IMR-90 (cell line): ENCODE results near the gene PLA2G2D. TPM values are rescaled to one million over a fixed set of nuclear protein-coding genes. Genes with fewer than 3 reads are reported as not detected.
"Not testable (repeated sequence)": the region's sequence is repeated elsewhere in the genome, so short reads cannot be mapped to it uniquely, and the experiment has no call there.

Experiments
- ATAC-seq: fragments of 200-7000 bp; cut with Tn5 transposase; 2 replicates; pipeline ENCODE4 v1.9.1; 2020; ENCODE audit warnings: low read depth, mild to moderate bottlenecking, moderate library complexity
- BruUV-seq: library from RNA; stranded (reverse); fragments of 400-500 nt; replicated peaks from 2 replicates; lab custom pipeline; 2021; lab: Mats Ljungman, UMichigan
- CTCF ChIA-PET: fragments of 300-600 bp; formaldehyde crosslinking; extraction: SDS; loops from one replicate; lab custom pipeline; 2021; ENCODE audit warnings: antibody characterized with exemption; lab: Yijun Ruan, JAX
- POLR2A ChIA-PET: fragments of 300-600 bp; sonication (Branson Sonifier 250); formaldehyde crosslinking; loops from one replicate; lab custom pipeline; 2022; ENCODE audit warnings: antibody characterized with exemption; ENCODE audit not compliant: unreplicated experiment; lab: Charles Lee
- DNase-seq: peaks from one replicate; pipeline ENCODE4 v3.0.0; 2013
- H2AFZ ChIP-seq: replicated peaks from 2 replicates; pipeline ENCODE3; 2013; ENCODE audit warnings: low read length, mild to moderate bottlenecking; ENCODE audit not compliant: poor library complexity
- H2AK5ac ChIP-seq: 2 replicates; pipeline ENCODE4 v1.6.1; 2013; ENCODE audit warnings: low read depth, low read length, inconsistent platforms
- H2AK9ac ChIP-seq: replicated peaks from 2 replicates; pipeline ENCODE3; 2013; ENCODE audit warnings: mild to moderate bottlenecking, low read depth, low read length, moderate library complexity; ENCODE audit not compliant: poor library complexity
- H2BK120ac ChIP-seq: 2 replicates; pipeline ENCODE4 v1.6.1; 2013; ENCODE audit warnings: low read depth, low read length, inconsistent platforms
- H2BK15ac ChIP-seq: 3 replicates; pipeline ENCODE4 v1.6.1; 2013; ENCODE audit warnings: low read depth, low read length, inconsistent platforms
- H2BK20ac ChIP-seq: 2 replicates; pipeline ENCODE4 v1.6.1; 2013; ENCODE audit warnings: low read depth, mild to moderate bottlenecking, inconsistent platforms, low read length, moderate library complexity
- H2BK5ac ChIP-seq: 2 replicates; pipeline ENCODE4 v1.6.1; 2013; ENCODE audit warnings: mild to moderate bottlenecking, low read depth, low read length, inconsistent platforms; ENCODE audit not compliant: poor library complexity, severe bottlenecking
- H3K14ac ChIP-seq: replicated peaks from 2 replicates; pipeline ENCODE4 v1.6.1; 2013; ENCODE audit warnings: low read depth, low read length, inconsistent platforms
- H3K18ac ChIP-seq: 2 replicates; pipeline ENCODE4 v1.6.1; 2013; ENCODE audit warnings: low read depth, low read length, control low read depth
- H3K23ac ChIP-seq: 2 replicates; pipeline ENCODE4 v1.6.1; 2013; ENCODE audit warnings: low read depth, low read length, inconsistent platforms
- H3K27ac ChIP-seq: 2 replicates; pipeline ENCODE4 v1.5.1; 2013; ENCODE audit warnings: mild to moderate bottlenecking, control low read depth, low read length; ENCODE audit not compliant: insufficient read depth
- H3K27me3 ChIP-seq: 2 replicates; pipeline ENCODE4 v1.6.1; 2013; ENCODE audit warnings: low read length; ENCODE audit not compliant: control insufficient read depth, insufficient read depth
- H3K36me3 ChIP-seq: 2 replicates; pipeline ENCODE4 v1.6.1; 2013; ENCODE audit warnings: low read length, mixed read lengths; ENCODE audit not compliant: control insufficient read depth, insufficient read depth
- H3K4ac ChIP-seq: 2 replicates; pipeline ENCODE4 v1.6.1; 2013; ENCODE audit warnings: low read depth, low read length, inconsistent platforms
- H3K4me1 ChIP-seq: 2 replicates; pipeline ENCODE4 v1.6.1; 2013; ENCODE audit warnings: low read length, mixed read lengths; ENCODE audit not compliant: control insufficient read depth, insufficient read depth
- H3K4me2 ChIP-seq: 2 replicates; pipeline ENCODE4 v1.6.1; 2013; ENCODE audit warnings: low read depth, mild to moderate bottlenecking, control low read depth, low read length, moderate library complexity
- H3K4me3 ChIP-seq: 2 replicates; pipeline ENCODE4 v1.5.1; 2013; ENCODE audit warnings: low read depth, mild to moderate bottlenecking, control low read depth, low read length, moderate library complexity; ENCODE audit not compliant: insufficient read depth
- H3K56ac ChIP-seq: 2 replicates; pipeline ENCODE4 v1.6.1; 2013; ENCODE audit warnings: low read length, inconsistent platforms; ENCODE audit not compliant: insufficient read depth; ENCODE audit errors: extremely low read depth
- H3K79me1 ChIP-seq, 2 experiments: 2 replicates each; pipeline ENCODE4 v1.6.1; 2013; ENCODE audit warnings: low read length in 2 of 2, inconsistent platforms in 1 of 2, low read depth in 1 of 2
- H3K9ac ChIP-seq: 2 replicates; pipeline ENCODE4 v1.6.1; 2013; ENCODE audit warnings: low read depth, low read length, control low read depth
- H3K9me1 ChIP-seq: 2 replicates; pipeline ENCODE4 v1.6.1; 2013; ENCODE audit warnings: low read length, inconsistent platforms; ENCODE audit not compliant: insufficient read depth
- H3K9me3 ChIP-seq: 2 replicates; pipeline ENCODE4 v1.6.1; 2013; ENCODE audit warnings: low read length; ENCODE audit not compliant: control insufficient read depth, insufficient read depth
- H4K20me1 ChIP-seq: 2 replicates; pipeline ENCODE4 v1.6.1; 2013; ENCODE audit warnings: low read length, inconsistent platforms; ENCODE audit not compliant: insufficient read depth
- H4K5ac ChIP-seq: 2 replicates; pipeline ENCODE4 v1.6.1; 2013; ENCODE audit warnings: mild to moderate bottlenecking, low read depth, low read length, control low read depth
- H4K8ac ChIP-seq, 2 experiments: 2 replicates each; pipeline ENCODE4 v1.6.1; 2013; ENCODE audit warnings: low read depth in 2 of 2, low read length in 2 of 2, control low read depth in 1 of 2, inconsistent platforms in 1 of 2
- H4K91ac ChIP-seq: 2 replicates; pipeline ENCODE4 v1.6.1; 2013; ENCODE audit warnings: low read depth, low read length, inconsistent platforms; ENCODE audit not compliant: insufficient read depth
- BHLHE40 ChIP-seq: fragments of 150-350 bp; IDR thresholded peaks from 2 replicates; pipeline ENCODE4 v1.6.1; 2016; ENCODE audit warnings: mild to moderate bottlenecking, low read depth, low read length
- MAFK ChIP-seq: IDR thresholded peaks from 2 replicates; pipeline ENCODE4 v1.6.1; 2012; ENCODE audit warnings: low read depth, low read length, improper control_type of control experiment
- RAD21 ChIP-seq: IDR thresholded peaks from 2 replicates; pipeline ENCODE4 v1.6.1; 2012; ENCODE audit warnings: low read length, improper control_type of control experiment
- WGBS, 2 experiments: methylation state at CpG; one replicate each; pipeline versions ENCODE4 v1.1.5 to v1.1.7; 2013; ENCODE audit warnings: missing lambda C conversion rate in 2 of 2; ENCODE audit not compliant: insufficient read length in 1 of 2; ENCODE audit errors: extremely low coverage in 2 of 2; 5-methylcytosine and 5-hydroxymethylcytosine counted together
- dilution Hi-C: fragments of 300-500 bp; cut with HindIII; formaldehyde crosslinking; loops from one replicate; pipeline ENCODE4 v1.14.3; 2018; ENCODE audit warnings: low sequenced_read_pairs; ENCODE audit not compliant: unreplicated experiment
- in situ Hi-C: fragments of 300-500 bp; cut with MboI; formaldehyde crosslinking; loops from 3 replicates; pipeline ENCODE4 v1.14.3; 2019; ENCODE audit warnings: low sequenced_read_pairs, inconsistent platforms, mixed read lengths
- intact Hi-C: fragments of 100-400 bp; cut with micrococcal nuclease; formaldehyde crosslinking; loops from 2 replicates; pipeline ENCODE4 v1.10.0; 2022
- polyA plus RNA-seq, 3 experiments: library from polyadenylated mRNA; depleted of rRNA; stranded (reverse); fragments of >200 nt; gene quantifications; 2 replicates each; pipeline ENCODE4 v1.2.3, GENCODE V29; 2012; ENCODE audit warnings: low replicate concordance in 1 of 3
- total RNA-seq: library from RNA; depleted of rRNA; stranded (reverse); fragments of >200 nt; gene quantifications from 2 replicates; pipeline ENCODE4 v1.2.3, GENCODE V29; 2012

The PLA2G2D gene
- total and polyA plus RNA-seq, 2 of the 4 experiments (the other 2 are of a cell fraction), result not detected

GRCh38 chr1:20134995-20135394, 15.7 kb upstream of the PLA2G2D start:
- no CpG with 5 or more reads among the region's 3 CpGs for WGBS, 2 experiments
- CTCF ChIA-PET, result no interaction called here

GRCh38 chr1:20130518-20130917, 11.2 kb upstream of the PLA2G2D start:
- H3K56ac ChIP-seq, H3K9me1 ChIP-seq, H3K36me3 ChIP-seq, H3K9me3 ChIP-seq, H3K23ac ChIP-seq, H3K4me3 ChIP-seq, H2AK9ac ChIP-seq, POLR2A ChIA-PET, H4K5ac ChIP-seq, H2AFZ ChIP-seq, H3K18ac ChIP-seq, H2AK5ac ChIP-seq, H2BK20ac ChIP-seq, ATAC-seq, H3K79me1 ChIP-seq, intact Hi-C loops, H3K4me1 ChIP-seq, in situ Hi-C loops, CTCF ChIA-PET, H4K20me1 ChIP-seq, H3K9ac ChIP-seq, H3K4me2 ChIP-seq, BruUV-seq, H3K14ac ChIP-seq, H2BK15ac ChIP-seq, H4K8ac ChIP-seq, DNase-seq, H2BK5ac ChIP-seq, H3K27ac ChIP-seq, dilution Hi-C loops, H2BK120ac ChIP-seq, H4K91ac ChIP-seq, H3K27me3 ChIP-seq, H3K4ac ChIP-seq: not testable (repeated sequence)
- no CpG with 5 or more reads among the region's 3 CpGs for WGBS, 2 experiments

More at GRCh38 chr1:20134995-20135394, 15.7 kb upstream of the PLA2G2D start:
- POLR2A ChIA-PET, result no interaction called here
- dilution Hi-C loops, result no loop called here
- no peak overlapping the region for H3K4me3 ChIP-seq
- H3K79me1 ChIP-seq, result no peaks in the 10 kb centered on the region
- H3K4me2 ChIP-seq, result no peak overlapping the region
- H3K4me1 ChIP-seq, result no peaks in the 10 kb centered on the region
- H3K56ac ChIP-seq, result no peak overlapping the region
- no peak overlapping the region for H3K14ac ChIP-seq
- H3K27me3 ChIP-seq, result peaks cover 1% of the 10 kb centered on the region; the same call in 1 of the 2 replicates
- H4K8ac ChIP-seq, result no peak overlapping the region
- no peak overlapping the region for H2BK20ac ChIP-seq
- ATAC-seq (no peak), DNase-seq (no peak)
- H3K36me3 ChIP-seq, result no peaks in the 10 kb centered on the region
- no peak overlapping the region for H3K23ac ChIP-seq
- no peak overlapping the region for H3K4ac ChIP-seq
- intact Hi-C loops, result no loop called here
- H2AFZ ChIP-seq, result no peak overlapping the region
- no peak overlapping the region for H3K18ac ChIP-seq
- in situ Hi-C loops, result no loop called here
- no peak overlapping the region for H4K91ac ChIP-seq
- H4K20me1 ChIP-seq, result no peaks in the 10 kb centered on the region
- no peak overlapping the region for H2AK9ac ChIP-seq
- no peak overlapping the region for H3K27ac ChIP-seq
- H2BK15ac ChIP-seq, result no peak overlapping the region
- H4K5ac ChIP-seq, result no peak overlapping the region
- no peak overlapping the region for H3K9ac ChIP-seq
- TF ChIP-seq BHLHE40, result no peak
- TF ChIP-seq MAFK, result 0 out of 2 replicates have a peak, but pooled peaks have one; percentile 10
- no peak for TF ChIP-seq RAD21
- H3K9me3 ChIP-seq, result no peaks in the 10 kb centered on the region
- H3K9me1 ChIP-seq, result no peaks in the 10 kb centered on the region
- no peak overlapping the region for H2BK120ac ChIP-seq
- no peak overlapping the region for H2AK5ac ChIP-seq
- H2BK5ac ChIP-seq, result no peak overlapping the region
- no TSS peak for BruUV-seq
